Stimulated activated CD8-positive, alpha-beta memory T cell treated with anti-CD3 and anti-CD28 coated beads, Interleukin-15, amount 100 ng/mL, for 4 hours (primary cell): ENCODE data around the gene ATF7.
"Not testable (repeated sequence)": the region's sequence is repeated elsewhere in the genome, so short reads cannot be mapped to it uniquely, and the experiment has no call there.

Experiments used
- DNase-seq, 2 donors: peaks; one replicate each; pipeline ENCODE4 v3.0.0-alpha.2; 2020; ENCODE audit warnings: low read depth in 2 of 2

ATF7 gene

GRCh38 chr12:53482626-53483168, 143.5 kb downstream of the ATF7 start:
- no peak for DNase-seq

DNA sequence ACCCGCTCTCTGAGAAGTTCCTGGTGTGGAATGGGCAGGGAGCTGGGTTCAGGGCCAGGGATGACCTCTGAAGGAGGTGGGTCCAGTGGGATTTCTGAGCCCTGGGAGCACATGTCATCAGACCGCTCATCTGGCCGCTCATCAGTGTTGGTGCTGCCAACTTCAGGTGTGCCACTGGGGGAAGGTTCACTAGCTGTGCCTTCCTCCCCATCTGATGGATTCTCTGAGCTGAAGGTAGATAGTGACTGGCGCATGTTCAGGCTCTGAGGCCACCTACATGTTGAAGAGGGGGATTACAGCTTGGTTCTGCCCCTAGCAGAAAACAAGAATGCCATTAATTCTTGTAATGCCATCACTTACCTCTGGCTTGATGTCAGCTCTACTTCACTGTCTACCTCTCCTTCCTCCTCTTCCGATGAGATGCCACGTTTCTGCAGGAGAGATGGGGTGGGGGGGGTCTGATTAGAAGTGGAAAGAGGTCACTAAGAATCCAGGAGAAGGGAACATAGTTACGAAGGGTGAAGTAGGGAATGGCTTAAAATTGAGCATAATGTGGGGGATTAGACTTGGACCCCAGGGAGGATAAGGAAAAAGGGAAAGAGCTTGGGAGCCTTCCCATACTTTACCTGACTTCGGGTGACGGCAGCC, 144.1 kb downstream of the ATF7 start:
- DNase-seq, result no peak

DNA sequence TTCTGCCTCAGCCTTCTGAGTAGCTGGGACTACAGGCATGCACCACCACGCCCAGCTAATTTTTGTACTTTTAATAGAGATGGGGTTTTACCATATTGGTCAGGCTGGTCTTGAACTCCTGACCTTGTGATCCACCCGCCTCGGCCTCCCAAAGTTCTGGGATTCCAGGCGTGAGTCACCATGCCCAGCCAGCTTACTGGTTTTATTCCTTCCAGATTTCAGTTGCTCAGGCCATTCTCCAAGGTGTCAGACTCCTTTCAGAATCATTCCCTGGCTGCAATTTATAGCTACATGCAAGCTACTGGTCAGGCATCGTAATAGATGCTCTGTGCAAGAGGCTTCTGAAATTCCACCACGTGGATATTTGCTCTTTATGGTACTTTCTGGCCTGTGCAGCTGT, 144.7 kb downstream of the ATF7 start:
- not testable (repeated sequence) for DNase-seq

DNA sequence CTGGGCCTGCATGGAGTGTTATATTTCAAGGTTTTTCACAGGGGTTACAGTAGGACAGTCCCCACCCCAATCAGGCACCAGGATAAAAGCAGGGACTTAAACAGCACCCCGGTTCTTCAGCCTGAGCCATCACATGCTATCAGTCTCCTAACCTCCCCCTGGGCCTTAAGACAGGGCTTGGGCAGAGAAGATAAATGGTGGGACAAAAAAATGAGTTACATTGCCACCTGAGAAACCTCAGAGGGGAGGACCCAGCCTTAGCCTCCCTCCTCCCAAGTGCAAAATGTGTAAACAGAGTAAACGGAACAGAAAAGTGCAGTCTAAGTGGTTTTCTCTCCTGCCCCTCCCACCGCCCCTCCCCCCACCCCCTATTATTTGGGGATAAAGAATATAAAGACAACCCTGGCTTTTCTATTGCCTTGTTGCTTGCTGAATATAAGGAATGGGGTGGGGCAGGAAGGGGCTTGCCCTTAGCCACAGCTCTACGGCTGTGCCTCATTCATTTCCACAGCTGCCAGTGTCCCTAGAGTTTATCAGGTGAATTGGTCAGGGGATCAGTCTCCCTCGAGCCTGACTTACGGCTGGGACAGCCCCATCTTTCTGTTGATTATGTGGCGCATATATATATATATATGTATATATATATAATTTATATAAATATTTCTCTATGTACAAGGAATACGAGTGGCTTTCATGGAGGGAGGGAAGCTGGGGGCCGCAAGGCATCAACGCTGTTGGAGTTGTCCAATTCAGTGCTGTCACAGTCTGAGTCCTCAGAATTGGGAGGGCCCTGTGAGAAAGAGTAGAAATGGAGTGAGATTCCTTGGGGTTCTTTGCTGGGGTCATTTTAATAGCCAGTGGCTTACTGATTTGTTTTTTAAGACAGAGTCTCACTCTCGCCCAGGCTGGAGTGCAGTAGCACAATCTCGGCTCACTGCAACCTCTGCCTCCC, 145.4 kb downstream of the ATF7 start:
- DNase-seq, result no peak

GRCh38 chr12:53479331-53479730, 146.9 kb downstream of the ATF7 start:
- DNase-seq, result no peak

- no peak for DNase-seq
These were observed 147.3 kb downstream of the ATF7 start for GRCh38 chr12:53478865-53479264.

- no peak for DNase-seq
These were observed 149.4 kb downstream of the ATF7 start for GRCh38 chr12:53476769-53477209.

GRCh38 chr12:53474819-53475218, 151.4 kb downstream of the ATF7 start:
- no peak for DNase-seq

GRCh38 chr12:53474077-53474476, 152.1 kb downstream of the ATF7 start:
- DNase-seq, result no peak

DNA sequence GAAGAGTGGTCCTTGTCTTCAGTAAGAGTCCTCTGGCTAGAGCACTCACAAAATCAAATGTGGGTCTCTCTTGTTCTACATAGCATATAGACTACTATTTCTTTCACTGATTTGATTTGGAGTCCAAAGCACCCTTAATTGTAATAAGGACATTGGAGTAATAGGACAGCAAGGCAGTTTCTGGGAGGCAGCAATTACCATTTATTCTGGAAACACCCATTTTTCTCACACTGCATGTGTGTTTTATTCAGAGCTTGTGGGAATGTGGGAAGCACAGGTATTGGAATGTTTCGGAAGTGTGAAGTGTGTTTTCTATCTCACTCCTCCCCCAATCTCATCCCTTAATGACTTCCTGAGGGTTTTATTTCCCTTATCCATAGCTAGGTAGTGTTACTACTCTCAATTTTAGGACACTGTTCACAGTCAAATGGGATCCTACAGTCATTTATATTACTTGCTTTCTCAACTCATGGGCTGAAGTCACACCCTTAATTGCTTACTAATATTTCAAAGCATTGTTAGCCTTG, 154.1 kb downstream of the ATF7 start:
- DNase-seq, result no peak

DNA sequence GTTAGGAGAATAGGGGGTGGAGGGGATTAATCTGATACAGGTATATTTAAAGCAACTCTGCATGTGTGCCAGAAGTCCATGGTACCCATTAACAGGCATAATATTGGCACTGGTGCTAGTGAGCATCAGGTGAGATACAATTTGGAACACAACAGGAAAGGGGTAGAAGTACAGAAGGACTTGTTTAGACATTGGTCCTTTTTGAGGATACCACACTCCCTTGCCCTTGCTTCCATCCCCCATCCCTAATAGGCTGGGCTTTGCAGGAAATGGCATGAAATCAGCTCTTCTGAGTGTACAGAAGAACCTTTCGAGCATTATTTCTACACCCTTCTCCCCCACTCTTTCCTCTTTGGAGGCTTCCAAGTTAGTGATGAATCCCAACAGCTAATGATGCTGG, 157.9 kb downstream of the ATF7 start:
- no peak for DNase-seq

- DNase-seq, result no peak
These were observed 158.3 kb downstream of the ATF7 start for GRCh38 chr12:53467880-53468279.

DNA sequence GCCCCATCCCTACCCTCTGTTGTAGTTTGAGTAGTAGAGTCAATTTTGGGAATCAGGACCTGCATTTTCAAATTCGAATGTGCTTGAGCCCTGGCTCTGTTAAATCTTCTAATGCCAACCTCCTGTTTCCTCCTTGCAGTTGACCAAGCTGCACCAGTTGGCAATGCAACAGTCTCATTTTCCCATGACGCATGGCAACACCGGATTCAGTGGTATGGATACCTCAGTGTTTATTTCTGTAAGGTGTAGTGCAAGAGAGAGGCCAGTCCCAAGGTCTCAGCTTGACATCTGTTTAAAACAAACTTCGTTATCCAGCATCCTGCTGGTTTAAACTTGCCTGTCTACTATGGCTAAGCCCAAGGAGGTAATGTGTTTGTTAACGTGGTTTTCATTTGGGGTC, 159.1 kb downstream of the ATF7 start:
- DNase-seq, result no peak

- DNase-seq, result no peak
These were observed 159.5 kb downstream of the ATF7 start for GRCh38 chr12:53466640-53467039.

- no peak for DNase-seq
These were observed 160.5 kb downstream of the ATF7 start for GRCh38 chr12:53465679-53466078.

- no peak for DNase-seq
These were observed 161.3 kb downstream of the ATF7 start for GRCh38 chr12:53464685-53465418.

GRCh38 chr12:53463802-53464560, 162.2 kb downstream of the ATF7 start:
- no peak for DNase-seq

- no peak for DNase-seq
These were observed 163.2 kb downstream of the ATF7 start for GRCh38 chr12:53462935-53463334.

GRCh38 chr12:53461591-53461990, 164.6 kb downstream of the ATF7 start:
- no peak for DNase-seq

GRCh38 chr12:53461059-53461458, 165.1 kb downstream of the ATF7 start:
- no peak for DNase-seq

DNA sequence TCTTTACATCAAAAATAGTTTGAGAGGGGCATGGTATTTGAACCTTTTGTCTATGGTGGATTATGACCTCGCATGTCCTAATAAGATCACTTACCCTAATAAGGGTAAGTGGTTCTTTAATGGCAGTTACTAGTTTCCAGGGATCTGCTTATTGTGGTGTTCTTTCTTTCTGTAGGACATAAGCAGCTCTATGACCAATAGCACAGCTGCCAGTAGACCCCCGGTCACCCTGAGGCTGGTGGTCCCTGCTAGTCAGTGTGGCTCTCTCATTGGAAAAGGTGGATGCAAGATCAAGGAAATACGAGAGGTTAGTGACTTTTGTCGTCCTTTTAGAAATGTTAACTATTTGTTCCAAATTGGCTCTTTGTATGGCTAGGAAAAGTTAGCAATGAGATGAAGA, 167.1 kb downstream of the ATF7 start:
- no peak for DNase-seq
